ENCODE data around the gene RRP15.

Gene RRP15

DNA sequence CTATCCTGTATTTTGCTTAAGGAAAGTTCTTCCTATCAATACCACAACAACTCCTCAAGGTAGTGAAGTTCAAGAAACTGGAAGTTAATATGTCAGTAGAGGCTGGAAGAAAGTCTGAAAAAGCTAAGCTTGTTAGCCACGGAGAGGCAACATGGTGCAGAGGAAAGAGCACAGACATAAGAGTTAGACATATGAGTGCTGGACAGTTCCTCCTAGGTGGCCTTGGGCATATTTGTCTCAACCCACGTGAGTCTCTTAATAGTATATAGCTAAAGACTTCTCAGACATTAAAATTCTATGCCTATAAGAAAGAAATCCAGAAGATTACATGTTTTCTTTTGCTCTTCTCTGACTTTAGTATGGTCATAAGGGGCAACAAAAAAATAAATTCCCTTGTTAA is 22.8 kb upstream of the RRP15 start:
- Histone ChIP-seq H3K9ac (ENCODE audit: low read depth, low read length) (no peak overlapping the region), H3K4me3 (ENCODE audit: low read length) (no peak overlapping the region), H3K36me3 (ENCODE audit: insufficient read depth, low read depth, low read length) (no peaks in the 10 kb centered on the region), H3K9me3 (ENCODE audit: insufficient read depth, low read depth, low read length) (no peaks in the 10 kb centered on the region), H3K27ac (ENCODE audit: low read length) (no peak overlapping the region), H3K4me1 (ENCODE audit: insufficient read depth, low read length) (no peaks in the 10 kb centered on the region; the same call in 1 of the 2 replicates), H3K27me3 (ENCODE audit: insufficient read depth, low read length) (no peaks in the 10 kb centered on the region)

DNA sequence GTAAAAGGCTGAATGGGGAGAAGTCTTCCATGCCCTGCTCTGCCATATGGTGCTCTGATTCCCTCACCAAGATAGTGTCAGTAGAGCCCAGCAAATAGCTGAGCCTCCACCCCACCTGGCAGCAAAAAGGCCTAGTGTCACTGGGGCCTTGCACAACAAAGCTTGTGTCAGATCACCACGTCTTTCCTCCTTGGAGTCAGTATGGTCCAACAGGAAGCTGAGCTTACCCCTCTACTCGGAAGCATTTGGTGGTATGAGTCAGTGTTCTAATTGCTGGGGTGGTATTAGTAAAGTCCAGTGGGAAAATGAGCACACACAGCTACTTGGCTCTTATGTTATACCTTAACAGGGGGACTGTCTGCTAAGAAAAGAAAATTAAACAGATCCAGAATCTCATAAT is 18.7 kb upstream of the RRP15 start:
- Histone ChIP-seq H3K9me3 (ENCODE audit: insufficient read depth, low read depth, low read length) (no peaks in the 10 kb centered on the region), H3K4me3 (ENCODE audit: low read length) (no peak overlapping the region), H3K36me3 (ENCODE audit: insufficient read depth, low read depth, low read length) (no peaks in the 10 kb centered on the region), H3K27me3 (ENCODE audit: insufficient read depth, low read length) (no peaks in the 10 kb centered on the region), H3K27ac (ENCODE audit: low read length) (no peak overlapping the region), H3K9ac (ENCODE audit: low read depth, low read length) (no peak overlapping the region), H3K4me1 (ENCODE audit: insufficient read depth, low read length) (no peaks in the 10 kb centered on the region)

DNA sequence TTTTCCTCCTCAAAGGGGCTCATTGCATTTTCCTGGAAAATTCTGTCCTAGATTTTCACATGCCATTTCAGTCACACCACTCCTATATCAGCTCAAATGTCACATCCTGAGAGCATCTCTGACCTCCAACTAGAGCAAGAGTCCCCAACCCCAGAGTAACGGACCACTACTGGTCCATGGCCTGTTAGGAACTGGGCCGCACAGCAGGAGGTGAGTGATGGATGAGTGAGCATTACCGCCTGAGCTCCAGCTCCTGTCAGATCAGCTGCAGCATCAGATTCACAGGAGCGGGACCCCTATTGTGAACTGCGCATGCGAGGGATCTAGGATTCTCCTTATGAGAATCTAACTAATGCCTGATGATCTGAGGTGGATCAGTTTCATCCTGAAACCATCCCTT is 12.7 kb upstream of the RRP15 start:
- no peaks in the 10 kb centered on the region for H3K4me1 ChIP-seq (ENCODE audit: insufficient read depth, low read length)
- H3K36me3 ChIP-seq (ENCODE audit: insufficient read depth, low read depth, low read length) = no peaks in the 10 kb centered on the region
- no peak overlapping the region for H3K4me3 ChIP-seq (ENCODE audit: low read length)
- no peaks in the 10 kb centered on the region for H3K9me3 ChIP-seq (ENCODE audit: insufficient read depth, low read depth, low read length)
- no peaks in the 10 kb centered on the region for H3K27me3 ChIP-seq (ENCODE audit: insufficient read depth, low read length)
- H3K27ac ChIP-seq (ENCODE audit: low read length) = no peak overlapping the region
- no peak overlapping the region for H3K9ac ChIP-seq (ENCODE audit: low read depth, low read length)

DNA sequence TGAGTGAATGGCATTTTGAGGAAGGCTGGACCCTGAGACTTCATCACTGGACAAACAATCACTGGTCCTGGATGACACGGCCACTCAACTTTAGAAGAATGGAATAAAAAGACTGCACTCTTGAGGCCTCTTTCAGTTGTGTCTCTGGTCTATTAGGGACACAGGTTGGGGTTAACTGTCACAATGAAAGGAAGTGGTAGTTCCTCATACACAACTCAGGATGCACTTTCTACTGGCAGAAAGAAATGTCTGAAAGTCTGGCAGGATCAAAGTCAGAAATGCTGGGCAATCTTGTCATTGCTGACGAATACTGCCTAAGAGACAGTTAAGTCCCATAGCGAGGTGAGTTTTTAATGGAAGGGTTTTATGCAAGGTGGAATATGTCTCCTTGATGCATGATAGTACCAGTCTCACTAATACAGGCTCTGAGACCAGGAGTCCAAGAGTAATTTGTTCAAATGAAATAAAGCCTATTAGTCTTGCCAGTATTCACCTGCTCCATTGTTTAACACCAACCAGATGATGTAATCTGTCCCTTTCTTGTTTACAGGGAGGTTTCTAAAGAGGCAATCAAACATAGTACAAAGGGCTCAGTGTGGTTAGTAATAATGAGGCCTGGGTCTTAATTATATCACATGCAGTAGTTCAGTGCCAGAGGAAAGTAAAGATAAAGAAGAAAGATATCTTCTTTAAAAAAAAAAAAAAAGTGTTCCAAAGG is 11.2 kb upstream of the RRP15 start:
- Histone ChIP-seq H3K4me1 (ENCODE audit: insufficient read depth, low read length) (peaks cover 3% of the 10 kb centered on the region; the same call in 1 of the 2 replicates), H3K27me3 (ENCODE audit: insufficient read depth, low read length) (no peaks in the 10 kb centered on the region), H3K9ac (ENCODE audit: low read depth, low read length) (no peak overlapping the region), H3K36me3 (ENCODE audit: insufficient read depth, low read depth, low read length) (no peaks in the 10 kb centered on the region), H3K9me3 (ENCODE audit: insufficient read depth, low read depth, low read length) (no peaks in the 10 kb centered on the region), H3K4me3 (ENCODE audit: low read length) (no peak overlapping the region), H3K27ac (ENCODE audit: low read length) (no peak overlapping the region)

DNA sequence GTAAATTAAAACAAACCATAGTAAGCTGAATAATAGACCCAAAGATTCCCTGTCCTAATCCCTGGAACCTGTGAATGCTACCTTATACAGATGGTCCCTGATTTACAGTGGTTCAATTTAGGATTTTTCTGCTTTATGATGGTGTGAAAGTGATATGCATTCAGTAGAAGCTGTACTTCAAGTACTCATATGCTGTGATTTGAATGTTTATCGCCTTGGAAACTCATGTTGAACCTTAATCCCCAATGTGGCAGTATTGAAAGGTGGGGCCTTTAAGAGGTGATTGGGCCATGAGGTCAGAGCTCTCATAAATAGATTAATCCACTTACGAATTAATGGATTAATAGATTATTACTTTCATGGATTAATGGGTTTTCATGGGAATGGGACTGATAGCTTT is 10.6 kb upstream of the RRP15 start:
- no peaks in the 10 kb centered on the region for H3K9me3 ChIP-seq (ENCODE audit: insufficient read depth, low read depth, low read length)
- H3K9ac ChIP-seq (ENCODE audit: low read depth, low read length) = no peak overlapping the region
- H3K27ac ChIP-seq (ENCODE audit: low read length) = no peak overlapping the region
- no peaks in the 10 kb centered on the region for H3K36me3 ChIP-seq (ENCODE audit: insufficient read depth, low read depth, low read length)
- no peaks in the 10 kb centered on the region for H3K27me3 ChIP-seq (ENCODE audit: insufficient read depth, low read length)
- peaks cover 3% of the 10 kb centered on the region; the same call in 1 of the 2 replicates for H3K4me1 ChIP-seq (ENCODE audit: insufficient read depth, low read length)
- H3K4me3 ChIP-seq (ENCODE audit: low read length) = no peak overlapping the region

DNA sequence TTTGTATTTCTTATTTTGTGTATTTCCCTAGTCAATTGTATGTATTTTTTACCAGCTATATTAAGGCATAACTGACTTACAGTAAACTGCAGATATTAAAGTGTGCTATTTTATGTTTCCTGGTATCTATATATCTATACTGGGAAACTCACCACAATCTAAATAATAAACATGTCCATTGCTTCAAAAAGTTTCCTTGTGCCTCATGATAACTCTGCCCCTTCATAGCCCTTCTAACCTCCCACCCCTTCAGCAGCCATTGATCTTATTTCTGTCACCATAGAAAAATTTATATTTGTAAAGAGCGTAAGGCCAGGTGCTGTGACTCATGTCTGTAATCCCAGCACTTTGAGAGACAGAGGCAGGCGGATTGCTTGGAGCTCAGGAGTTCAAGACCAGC is 9.3 kb upstream of the RRP15 start:
- Histone ChIP-seq H3K36me3 (ENCODE audit: insufficient read depth, low read depth, low read length) (no peaks in the 10 kb centered on the region), H3K9me3 (ENCODE audit: insufficient read depth, low read depth, low read length) (0 out of 2 replicates have a peak, but pooled peaks cover under 1% of the 10 kb centered on the region), H3K4me3 (ENCODE audit: low read length) (no peak overlapping the region), H3K27me3 (ENCODE audit: insufficient read depth, low read length) (no peaks in the 10 kb centered on the region), H3K27ac (ENCODE audit: low read length) (no peak overlapping the region), H3K9ac (ENCODE audit: low read depth, low read length) (no peak overlapping the region), H3K4me1 (ENCODE audit: insufficient read depth, low read length) (peaks cover 3% of the 10 kb centered on the region; the same call in 1 of the 2 replicates)

DNA sequence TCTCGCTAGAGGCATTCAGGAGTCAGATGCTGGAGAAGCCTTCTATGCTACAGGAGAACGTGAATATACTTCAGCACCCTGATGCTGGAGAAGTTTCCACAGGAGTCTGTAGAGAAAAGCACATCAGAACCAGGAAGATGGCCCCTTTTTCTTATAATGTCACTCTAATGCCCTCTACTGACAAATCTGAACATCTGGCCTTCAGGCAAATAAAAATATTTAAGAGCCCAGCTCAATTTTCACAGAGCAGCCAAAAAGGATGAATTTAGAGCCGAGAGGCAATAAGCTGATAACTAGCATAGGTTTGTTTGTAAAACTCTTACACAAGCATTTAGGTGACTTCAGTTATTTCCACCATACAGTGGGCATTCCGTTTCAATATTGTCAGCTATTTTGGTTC is 3.8 kb upstream of the RRP15 start:
- H3K36me3 ChIP-seq (ENCODE audit: insufficient read depth, low read depth, low read length) = no peaks in the 10 kb centered on the region
- H3K4me3 ChIP-seq (ENCODE audit: low read length) = no peak overlapping the region

DNA sequence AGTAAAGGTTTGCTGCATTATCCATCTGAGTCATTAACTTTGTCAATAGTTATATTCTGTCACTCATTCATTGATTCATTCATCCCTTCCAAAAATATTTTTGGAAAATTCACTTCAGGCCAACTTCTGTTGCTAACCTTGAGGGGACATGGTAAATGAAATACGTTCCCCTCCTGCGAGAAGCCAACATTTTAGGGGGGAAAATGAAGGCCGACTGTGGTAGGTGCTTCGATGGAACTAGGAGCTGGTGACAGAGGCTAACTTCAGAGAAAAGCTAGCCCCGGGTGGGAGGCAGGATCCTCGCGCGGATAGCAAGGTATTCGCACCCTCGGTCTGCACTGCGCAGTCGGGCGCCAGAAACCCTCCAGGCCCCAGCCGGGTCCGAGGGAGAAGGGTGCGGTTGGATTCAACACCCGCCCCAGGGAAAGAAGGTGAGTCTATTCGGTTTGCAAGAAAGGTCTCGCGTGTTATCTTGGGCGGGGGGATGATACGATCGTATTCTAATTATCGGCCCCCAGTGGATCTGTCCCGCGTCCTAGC is 646 bp upstream of the RRP15 start:
- Histone ChIP-seq H3K9ac (ENCODE audit: low read depth, low read length) (peak overlapping the region; percentile 92; the same call in 1 of the 2 replicates), H3K4me1 (ENCODE audit: insufficient read depth, low read length) (peaks cover 7% of the 10 kb centered on the region), H3K27ac (ENCODE audit: low read length) (no peak overlapping the region), H3K27me3 (ENCODE audit: insufficient read depth, low read length) (no peaks in the 10 kb centered on the region), H3K36me3 (ENCODE audit: insufficient read depth, low read depth, low read length) (peaks cover 4% of the 10 kb centered on the region; the same call in 1 of the 2 replicates), H3K4me3 (ENCODE audit: low read length) (peak overlapping the region; percentile 98), H3K9me3 (ENCODE audit: insufficient read depth, low read depth, low read length) (peaks cover 4% of the 10 kb centered on the region; the same call in 1 of the 2 replicates)

More for the DNA sequence above, 3.8 kb upstream of the RRP15 start:
- Histone ChIP-seq H3K27me3 (ENCODE audit: insufficient read depth, low read length) (no peaks in the 10 kb centered on the region), H3K4me1 (ENCODE audit: insufficient read depth, low read length) (peaks cover 6% of the 10 kb centered on the region), H3K9me3 (ENCODE audit: insufficient read depth, low read depth, low read length) (peaks cover 4% of the 10 kb centered on the region; the same call in 1 of the 2 replicates), H3K27ac (ENCODE audit: low read length) (no peak overlapping the region), H3K9ac (ENCODE audit: low read depth, low read length) (no peak overlapping the region)

DNA sequence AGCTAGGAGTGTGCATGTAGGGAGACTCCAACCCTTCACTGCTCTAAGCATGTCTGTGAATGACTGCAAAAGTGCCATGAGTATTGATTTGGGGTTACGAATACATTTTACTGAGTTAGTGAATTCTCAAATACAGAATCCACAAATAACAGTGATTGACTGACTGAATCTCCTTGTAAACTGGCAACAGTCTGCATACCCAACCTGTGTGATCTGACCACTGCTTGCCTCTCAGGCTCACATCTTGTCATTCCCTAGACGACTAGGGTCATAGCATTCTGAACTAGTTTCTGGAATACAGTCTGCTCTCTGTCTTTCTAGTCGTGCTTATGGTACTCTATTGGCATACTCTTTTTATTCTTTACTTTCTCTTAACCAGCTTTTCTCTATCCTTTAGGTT is 7.4 kb downstream of the RRP15 start:
- peaks cover 25% of the 10 kb centered on the region for H3K36me3 ChIP-seq (ENCODE audit: insufficient read depth, low read depth, low read length)
- no peaks in the 10 kb centered on the region for H3K27me3 ChIP-seq (ENCODE audit: insufficient read depth, low read length)
- no peak overlapping the region for H3K9ac ChIP-seq (ENCODE audit: low read depth, low read length)
- no peaks in the 10 kb centered on the region for H3K9me3 ChIP-seq (ENCODE audit: insufficient read depth, low read depth, low read length)
- H3K27ac ChIP-seq (ENCODE audit: low read length) = no peak overlapping the region
- H3K4me3 ChIP-seq (ENCODE audit: low read length) = no peak overlapping the region
- H3K4me1 ChIP-seq (ENCODE audit: insufficient read depth, low read length) = peaks cover 22% of the 10 kb centered on the region; the same call in 1 of the 2 replicates

DNA sequence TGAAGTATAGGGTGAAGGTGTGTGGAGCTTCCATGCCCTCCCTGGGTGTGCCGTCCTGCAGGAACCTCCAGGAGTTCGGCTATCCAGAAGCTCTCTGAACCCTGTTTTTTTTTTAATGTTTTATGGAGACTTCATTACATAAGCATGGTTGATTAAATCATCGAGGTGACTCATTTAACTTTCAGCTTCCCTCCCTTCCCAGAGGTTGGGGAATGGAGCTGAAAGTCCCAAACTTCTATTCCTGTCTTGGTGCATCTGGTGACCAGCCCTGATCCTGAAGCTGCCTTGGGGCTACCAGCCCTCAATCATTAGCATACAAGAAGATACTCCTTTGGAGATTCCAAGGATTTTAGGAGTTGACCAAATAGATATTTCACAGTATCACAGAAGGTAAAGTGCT is 9.5 kb downstream of the RRP15 start:
- no peak overlapping the region for H3K27ac ChIP-seq (ENCODE audit: low read length)
- H3K4me1 ChIP-seq (ENCODE audit: insufficient read depth, low read length) = peaks cover 40% of the 10 kb centered on the region
- no peaks in the 10 kb centered on the region for H3K27me3 ChIP-seq (ENCODE audit: insufficient read depth, low read length)
- no peak overlapping the region for H3K4me3 ChIP-seq (ENCODE audit: low read length)
- H3K36me3 ChIP-seq (ENCODE audit: insufficient read depth, low read depth, low read length) = peaks cover 21% of the 10 kb centered on the region
- no peaks in the 10 kb centered on the region for H3K9me3 ChIP-seq (ENCODE audit: insufficient read depth, low read depth, low read length)
- no peak overlapping the region for H3K9ac ChIP-seq (ENCODE audit: low read depth, low read length)

DNA sequence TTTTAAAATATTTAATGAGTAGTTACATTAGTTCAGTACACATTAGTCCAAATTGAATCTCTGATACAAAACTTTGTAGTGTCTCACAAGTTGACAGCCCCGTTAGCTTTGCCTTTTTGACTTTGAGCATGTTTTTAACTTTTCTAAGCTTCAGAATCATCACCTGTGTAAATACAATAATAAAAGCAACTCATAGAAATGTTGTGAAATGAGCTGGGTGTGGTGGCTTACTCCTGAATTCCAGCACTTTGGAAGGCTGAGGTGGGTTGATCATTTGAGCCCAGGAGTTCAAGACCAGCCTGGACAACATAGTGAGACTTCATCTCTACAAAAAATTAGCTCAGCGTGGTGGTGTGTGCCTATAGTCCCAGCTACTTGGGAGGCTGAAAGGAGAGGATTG is 11.1 kb downstream of the RRP15 start:
- H3K4me3 ChIP-seq (ENCODE audit: low read length) = no peak overlapping the region
- H3K4me1 ChIP-seq (ENCODE audit: insufficient read depth, low read length) = peaks cover 55% of the 10 kb centered on the region
- H3K27ac ChIP-seq (ENCODE audit: low read length) = no peak overlapping the region
- H3K36me3 ChIP-seq (ENCODE audit: insufficient read depth, low read depth, low read length) = peaks cover 21% of the 10 kb centered on the region
- no peaks in the 10 kb centered on the region for H3K9me3 ChIP-seq (ENCODE audit: insufficient read depth, low read depth, low read length)
- H3K9ac ChIP-seq (ENCODE audit: low read depth, low read length) = no peak overlapping the region
- no peaks in the 10 kb centered on the region for H3K27me3 ChIP-seq (ENCODE audit: insufficient read depth, low read length)

DNA sequence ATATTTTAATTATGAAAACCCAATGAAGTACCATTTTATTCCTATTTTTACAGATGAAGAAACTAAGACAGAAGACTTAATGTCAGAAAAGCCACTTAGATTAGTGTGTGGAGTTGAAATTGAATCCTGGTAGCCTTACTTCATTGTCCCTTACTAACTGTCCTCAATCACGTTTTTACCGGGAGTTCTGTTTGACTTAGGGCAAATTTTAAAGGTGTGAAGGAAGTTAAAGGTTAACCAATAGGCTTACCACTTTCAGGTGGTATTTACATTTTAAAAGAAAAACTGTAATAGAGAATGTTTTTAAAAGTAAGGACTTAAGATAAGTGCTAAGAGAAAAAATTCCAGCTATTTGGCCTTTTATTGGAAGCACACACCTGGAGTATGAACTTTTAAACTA is 12.4 kb downstream of the RRP15 start:
- H3K27me3 ChIP-seq (ENCODE audit: insufficient read depth, low read length) = no peaks in the 10 kb centered on the region
- no peak overlapping the region; the same call in 1 of the 2 replicates for H3K9ac ChIP-seq (ENCODE audit: low read depth, low read length)
- peak overlapping the region; percentile 24 for H3K27ac ChIP-seq (ENCODE audit: low read length)
- peaks cover 21% of the 10 kb centered on the region for H3K36me3 ChIP-seq (ENCODE audit: insufficient read depth, low read depth, low read length)
- no peaks in the 10 kb centered on the region for H3K9me3 ChIP-seq (ENCODE audit: insufficient read depth, low read depth, low read length)
- peaks cover 66% of the 10 kb centered on the region for H3K4me1 ChIP-seq (ENCODE audit: insufficient read depth, low read length)
- no peak overlapping the region for H3K4me3 ChIP-seq (ENCODE audit: low read length)
